NCI-H146 treated with DMSO at 0.1 percent for 48 hours (cell line): ENCODE data around the gene LRP5.
A peak's percentile ranks its signal among the peaks of the same experiment; 100 is the strongest.
"Not testable (repeated sequence)": the region's sequence is repeated elsewhere in the genome, so short reads cannot be mapped to it uniquely, and the experiment has no call there.

Experiments
- DNase-seq: peaks from one replicate; lab custom pipeline; 2025; ENCODE audit not compliant: unreplicated experiment; lab: John Stamatoyannopoulos, UW

LRP5 gene

GRCh38 chr11:68438658-68439259 lies 126.4 kb downstream of the LRP5 start:
- DNase-seq = no peak

DNA sequence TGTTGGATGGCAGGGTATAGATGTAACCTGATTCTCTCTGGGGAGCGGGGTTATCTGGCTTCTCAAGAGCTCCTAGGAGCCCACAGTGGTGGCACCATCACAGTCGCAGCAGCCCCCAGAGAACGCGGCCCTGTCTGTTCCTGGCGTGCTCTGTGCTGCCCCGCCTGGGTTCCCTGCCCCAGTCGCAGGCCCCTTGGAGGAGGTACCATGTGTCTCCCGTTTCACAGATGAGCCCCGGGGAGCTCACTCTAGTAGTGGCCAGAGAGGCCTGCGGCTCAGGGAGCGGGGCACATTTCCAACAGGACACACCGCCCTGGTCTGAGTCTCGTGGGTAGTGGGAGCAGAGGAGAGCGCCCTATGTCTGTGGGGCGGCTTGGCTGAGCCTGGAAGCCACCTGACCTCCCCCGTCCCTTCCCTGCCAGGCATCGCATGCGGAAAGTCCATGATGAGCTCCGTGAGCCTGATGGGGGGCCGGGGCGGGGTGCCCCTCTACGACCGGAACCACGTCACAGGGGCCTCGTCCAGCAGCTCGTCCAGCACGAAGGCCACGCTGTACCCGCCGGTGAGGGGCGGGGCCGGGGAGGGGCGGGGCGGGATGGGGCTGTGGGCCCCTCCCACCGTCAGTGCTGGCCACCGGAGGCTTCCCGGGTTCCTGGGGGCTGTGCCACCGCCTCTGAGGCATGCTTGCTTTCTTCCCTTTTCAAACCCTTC lies 127.1 kb downstream of the LRP5 start:
- no peak for DNase-seq

GRCh38 chr11:68440224-68440623 lies 127.8 kb downstream of the LRP5 start:
- peak; percentile 5 for DNase-seq

DNA sequence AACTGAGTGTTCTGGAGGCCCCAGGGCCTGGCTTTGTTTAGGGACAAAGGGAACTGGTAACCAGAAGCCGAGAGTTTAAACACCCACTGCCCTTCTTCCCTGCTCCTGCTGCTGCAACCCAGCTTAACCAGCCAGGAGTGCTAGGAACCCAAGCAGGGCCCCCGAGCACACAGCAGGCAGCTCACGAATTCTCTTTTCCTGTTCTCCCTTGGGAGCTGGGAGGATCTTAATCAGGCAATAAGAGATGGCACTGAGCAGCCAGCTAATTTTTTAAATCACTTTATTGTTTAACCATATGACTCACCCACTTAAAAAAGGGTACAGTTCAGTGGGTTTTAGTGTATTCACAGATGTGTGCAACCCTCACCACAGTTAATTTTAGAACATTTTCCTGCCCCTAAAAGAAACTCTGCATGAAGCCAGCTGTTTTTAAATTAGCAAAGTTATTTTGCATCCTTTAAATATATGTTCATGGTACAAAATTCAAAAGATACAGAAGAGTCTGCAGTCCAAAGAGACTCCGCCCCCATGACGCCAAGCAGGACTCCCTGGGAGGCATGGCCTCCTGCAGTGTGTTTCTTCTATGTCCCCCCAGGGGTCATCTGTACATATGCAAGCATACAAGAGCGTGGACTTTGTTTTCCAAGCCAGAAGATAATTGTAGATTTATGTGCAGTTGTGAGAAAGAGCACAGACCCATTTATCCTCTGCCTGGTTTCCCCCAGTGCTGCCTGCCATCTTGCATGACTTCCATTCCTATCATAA lies 129.3 kb downstream of the LRP5 start:
- peak; percentile 91 for DNase-seq

DNA sequence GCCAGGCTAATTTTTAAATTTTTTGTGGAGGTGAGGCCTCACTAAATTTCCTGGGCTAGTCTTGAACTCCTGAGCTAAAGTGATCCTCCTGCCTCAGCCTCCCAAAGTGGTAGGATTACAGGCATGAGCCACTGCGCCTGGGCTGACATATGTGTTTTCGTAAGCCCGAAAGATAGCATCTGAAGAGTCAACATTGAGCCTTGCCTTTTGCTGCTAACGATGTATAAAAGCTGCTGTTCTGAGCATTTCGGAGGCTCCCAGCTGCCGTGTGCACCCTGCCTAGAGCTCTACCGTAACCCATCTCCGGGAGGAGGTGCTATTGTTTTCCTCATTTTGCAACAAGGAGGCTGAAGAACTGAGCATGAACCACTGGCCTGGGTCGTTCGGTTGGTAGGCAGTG lies 130.0 kb downstream of the LRP5 start:
- DNase-seq = peak; percentile 21

GRCh38 chr11:68444566-68444965 lies 132.2 kb downstream of the LRP5 start:
- no peak for DNase-seq

DNA sequence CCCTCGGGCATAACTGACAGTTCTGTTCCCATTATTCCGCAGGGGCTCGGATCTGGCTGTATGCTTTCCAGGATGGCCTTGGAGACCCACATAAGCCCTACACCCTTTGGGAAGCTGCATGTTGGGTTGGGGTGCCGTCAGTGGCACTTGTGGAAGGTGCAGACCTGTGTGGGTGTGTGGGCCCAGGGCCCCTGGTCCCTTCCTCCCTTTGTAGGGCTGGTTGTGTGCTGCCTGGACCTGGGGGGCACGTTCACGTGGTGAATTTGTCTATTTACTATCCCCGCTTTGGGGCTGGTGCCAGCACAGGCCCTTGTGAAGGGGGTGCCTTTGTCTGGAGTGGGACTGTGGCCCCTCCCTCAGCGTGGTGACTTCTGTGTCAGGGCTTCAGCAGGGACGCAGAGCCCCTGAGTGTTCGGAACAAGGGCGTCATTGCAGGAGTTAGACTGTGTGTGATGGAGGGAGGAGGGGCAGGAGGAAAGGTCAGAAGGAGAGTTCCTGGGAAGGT lies 133.2 kb downstream of the LRP5 start:
- no peak for DNase-seq

DNA sequence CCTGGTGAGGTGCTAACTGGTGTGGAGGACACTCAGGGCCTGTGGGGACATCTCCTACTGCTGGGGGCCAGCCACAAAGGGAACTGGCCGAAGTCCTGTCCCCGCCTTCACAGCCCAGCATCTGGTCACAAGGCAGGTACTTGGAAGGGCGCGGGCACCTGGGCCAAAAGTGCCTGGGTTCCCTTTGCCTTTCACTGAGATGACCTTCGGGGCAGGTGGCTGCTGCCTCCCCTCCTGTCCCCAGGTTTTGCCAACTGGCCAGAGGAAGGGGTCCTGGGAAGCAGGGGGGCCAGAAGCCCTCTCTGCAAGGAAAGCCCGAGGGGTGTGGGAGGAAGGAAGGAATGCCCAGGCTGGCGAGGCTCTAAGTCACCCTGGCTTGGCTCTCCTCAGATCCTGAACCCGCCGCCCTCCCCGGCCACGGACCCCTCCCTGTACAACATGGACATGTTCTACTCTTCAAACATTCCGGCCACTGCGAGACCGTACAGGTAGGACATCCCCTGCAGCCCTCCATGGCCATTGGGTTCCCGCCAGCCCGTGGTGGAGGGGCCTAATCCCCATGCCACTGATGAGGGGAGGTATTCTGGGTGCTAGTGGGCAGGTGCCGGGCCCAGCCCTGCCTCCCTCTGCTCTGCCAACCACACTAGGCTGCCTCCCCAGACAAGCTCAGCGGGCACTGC lies 133.8 kb downstream of the LRP5 start:
- DNase-seq = no peak

DNA sequence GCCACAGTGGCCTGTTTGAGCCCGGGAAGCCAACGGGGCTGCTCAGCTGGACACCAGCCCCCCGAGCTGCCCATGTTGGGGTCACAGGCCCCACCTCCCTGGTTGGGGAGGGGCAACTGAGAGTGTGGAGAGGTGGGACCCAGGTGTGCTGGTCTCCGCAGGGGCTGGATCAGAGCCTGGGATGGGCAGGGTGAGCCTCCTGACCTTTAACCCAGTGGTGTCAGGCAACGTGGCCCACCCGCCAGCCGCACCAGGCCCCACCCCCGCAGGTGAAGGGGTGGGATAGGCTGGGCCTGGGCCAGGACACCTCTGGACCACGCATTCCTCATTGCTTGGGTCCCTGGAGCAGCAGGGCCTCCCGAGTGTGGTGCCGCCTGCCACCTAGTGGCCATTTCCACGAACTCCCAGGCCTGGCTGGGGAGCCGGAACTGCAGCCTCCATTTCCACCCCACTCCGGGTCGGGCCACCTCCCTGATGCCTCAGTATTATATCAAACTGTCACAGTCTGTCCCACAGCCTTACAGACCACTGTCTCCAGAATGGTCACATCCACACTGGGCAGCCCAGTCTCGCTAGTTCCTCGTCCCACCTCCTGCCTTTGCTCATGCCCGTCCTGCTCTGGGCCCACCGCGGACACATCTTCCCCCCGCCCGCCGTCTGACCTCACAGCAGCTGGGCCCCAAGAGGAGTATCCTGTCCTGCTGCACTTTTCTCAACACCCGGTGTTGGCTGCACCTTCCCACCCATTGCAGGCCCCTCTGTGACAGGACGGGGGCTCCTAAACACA lies 134.8 kb downstream of the LRP5 start:
- DNase-seq = peak; percentile 10

DNA sequence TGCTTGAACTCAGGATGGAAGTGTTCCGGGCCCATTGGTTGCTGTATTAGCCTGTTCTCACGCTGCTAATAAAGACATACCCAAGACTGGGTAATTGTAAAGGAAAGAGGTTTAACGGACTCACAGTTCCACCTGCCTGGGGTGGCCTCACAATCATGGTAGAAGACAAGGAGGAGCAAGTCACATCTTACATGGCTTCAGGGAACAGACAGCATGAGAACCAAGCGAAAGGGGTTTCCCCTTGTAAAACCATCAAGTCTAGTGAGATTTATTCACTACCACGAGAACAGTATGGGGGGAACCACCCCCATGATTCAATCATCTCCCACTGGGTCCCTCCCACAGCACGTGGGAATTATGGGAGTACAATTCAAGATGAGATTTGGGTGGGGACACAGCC lies 135.5 kb downstream of the LRP5 start:
- DNase-seq = not testable (repeated sequence)

- no peak for DNase-seq
Measured at GRCh38 chr11:68448604-68449011, 136.2 kb downstream of the LRP5 start.

- DNase-seq = no peak
Measured at GRCh38 chr11:68449951-68450350, 137.6 kb downstream of the LRP5 start.

- no peak for DNase-seq
Measured at GRCh38 chr11:68450711-68451110, 138.3 kb downstream of the LRP5 start.

DNA sequence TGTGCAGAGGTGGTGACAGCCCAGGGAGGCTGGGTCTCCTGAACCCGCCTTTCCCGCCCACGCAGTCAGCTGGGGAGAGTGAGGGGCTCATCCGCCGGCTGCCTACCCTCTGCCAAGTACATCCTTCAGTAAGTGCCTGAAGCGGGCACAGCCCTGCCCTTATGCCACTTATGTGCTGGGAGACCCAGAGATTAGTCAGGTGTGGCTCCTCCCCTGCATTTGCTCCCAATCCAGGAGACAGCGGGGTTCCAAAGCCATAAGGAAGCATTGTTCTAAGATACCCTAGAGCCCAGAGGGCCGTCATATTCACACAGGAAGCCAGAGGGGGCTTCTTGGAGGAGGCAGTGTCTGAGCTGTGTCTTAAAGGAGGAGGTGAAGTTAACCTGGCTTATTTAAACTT lies 142.4 kb downstream of the LRP5 start:
- no peak for DNase-seq

GRCh38 chr11:68455485-68455884 lies 143.1 kb downstream of the LRP5 start:
- DNase-seq = no peak

- no peak for DNase-seq
Measured at GRCh38 chr11:68457216-68457897, 145.0 kb downstream of the LRP5 start.

DNA sequence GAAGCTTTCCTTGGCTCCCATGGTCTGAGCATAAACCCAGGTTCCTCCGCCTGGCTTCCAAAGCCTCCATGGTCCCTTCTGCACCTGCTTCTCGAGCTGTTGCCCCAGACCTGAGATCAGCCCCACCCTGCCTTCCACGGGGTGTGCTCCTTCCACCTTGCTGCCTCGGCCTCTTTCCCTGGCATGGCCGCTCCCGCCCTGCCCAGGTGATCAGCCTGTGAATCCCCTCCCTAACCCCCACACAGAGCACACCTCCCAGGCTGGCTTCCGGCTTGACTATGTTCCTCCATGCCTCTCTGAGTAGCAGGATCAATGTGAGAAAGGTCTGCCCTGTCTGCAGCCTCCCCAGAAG lies 145.5 kb downstream of the LRP5 start:
- no peak for DNase-seq

DNA sequence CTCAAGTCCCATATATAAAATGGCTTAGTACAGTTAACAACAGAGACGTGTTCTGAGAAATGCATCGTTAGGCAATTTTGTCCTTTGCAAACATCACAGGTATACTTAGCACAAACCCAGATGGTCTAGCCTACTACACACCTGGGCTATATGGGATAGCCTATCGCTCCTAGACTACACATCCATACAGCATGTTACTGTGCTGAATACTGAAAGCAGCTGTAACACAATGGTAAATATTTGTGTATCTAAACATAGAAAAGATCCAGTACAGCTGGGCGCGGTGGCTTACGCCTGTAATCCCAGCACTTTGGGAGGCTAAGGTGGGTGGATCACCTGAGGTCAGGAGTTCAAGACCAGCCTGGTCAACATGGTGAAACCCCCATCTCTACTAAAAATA lies 145.9 kb downstream of the LRP5 start:
- DNase-seq = not testable (repeated sequence)

DNA sequence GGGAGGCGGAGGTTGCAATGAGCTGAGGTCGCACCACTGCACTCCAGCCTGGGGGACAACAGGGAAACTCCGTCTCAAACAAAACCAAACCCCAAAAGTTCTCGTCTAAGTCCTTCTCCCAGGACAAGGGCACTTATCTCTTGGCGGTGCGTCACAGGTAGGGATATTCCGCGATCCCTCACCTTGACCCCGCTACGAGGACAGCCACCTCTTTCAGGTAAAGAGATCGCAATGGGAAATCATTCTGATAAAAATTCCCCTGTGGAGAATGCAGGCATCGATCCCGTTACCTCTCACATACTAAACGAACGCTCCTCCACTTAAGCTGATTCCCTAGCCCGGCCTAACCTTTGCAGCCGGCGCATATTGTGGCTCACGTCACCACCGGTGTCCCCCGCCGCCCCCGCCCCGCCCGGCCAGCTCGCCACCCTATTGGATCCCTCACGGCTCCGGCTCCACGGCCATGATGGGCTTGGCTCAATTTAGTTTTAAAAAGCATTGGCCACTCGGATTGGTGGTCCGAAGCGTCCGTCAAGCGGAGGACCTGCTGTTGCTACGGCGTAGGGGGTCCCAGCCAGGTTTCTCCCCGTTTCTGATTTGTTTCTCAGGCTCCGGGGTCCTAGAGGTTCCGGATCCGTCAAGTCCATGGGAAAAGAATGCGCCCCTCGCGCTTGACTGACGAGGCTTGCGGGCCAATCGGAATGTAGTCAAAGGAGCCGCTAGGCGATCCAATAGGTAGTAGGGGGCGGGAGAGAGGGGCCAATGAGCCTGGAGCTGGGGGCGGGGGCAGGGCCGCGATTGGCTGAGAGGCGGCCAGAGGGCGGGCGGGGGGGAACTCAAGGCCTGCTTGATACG lies 147.7 kb downstream of the LRP5 start:
- peak; percentile 99 for DNase-seq
